ENCODE results near the gene PLXNA3.

DNA sequence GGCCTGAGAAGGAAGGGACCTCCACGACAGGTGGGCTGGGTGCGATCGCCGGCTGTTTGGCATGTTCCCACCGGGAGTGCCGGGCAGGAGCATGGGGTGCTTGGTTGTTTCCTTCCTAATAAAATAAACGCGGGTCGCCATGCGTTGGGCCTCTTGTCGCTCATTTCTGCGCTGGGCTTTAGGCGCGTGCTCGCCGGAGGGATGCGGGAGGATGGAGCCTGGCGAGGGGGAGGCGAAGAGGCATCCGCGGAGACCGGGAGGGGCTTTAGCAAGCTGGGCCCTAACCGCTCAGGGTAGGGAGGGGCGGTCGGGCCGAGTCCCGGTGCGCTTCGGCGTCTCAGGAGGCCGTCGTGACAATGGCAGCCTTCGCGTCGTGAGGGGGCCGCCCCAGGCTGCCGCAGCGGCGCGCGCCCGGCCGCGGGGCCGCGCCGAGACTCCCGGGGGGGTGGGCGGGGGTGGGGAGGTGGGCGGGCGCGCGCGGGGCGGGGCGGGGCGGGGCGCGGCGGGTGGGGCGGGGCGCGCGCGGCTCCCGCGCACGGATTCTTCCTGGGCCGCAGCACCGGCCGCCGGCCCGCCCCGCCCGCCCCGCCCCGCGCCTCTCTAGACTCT is 21.6 kb upstream of the PLXNA3 start:
- TF ChIP-seq POLR2A (IDR thresholded peaks at IDR 0.05; ENCODE audit: low read depth, low read length) (no peak), PAX5 (IDR thresholded peaks at IDR 0.05; ENCODE audit: insufficient read depth, low read length, severe bottlenecking) (no peak)

All from GM12891 (cell line).